Measurements from ENCODE around the gene CHMP1B. TPM values are rescaled to one million over a fixed set of nuclear protein-coding genes. Genes with fewer than 3 reads are reported as not detected.

Gene CHMP1B
- total and polyA plus RNA-seq, 2 experiments from 2014 or later: 47.1 to 47.8 TPM

DNA sequence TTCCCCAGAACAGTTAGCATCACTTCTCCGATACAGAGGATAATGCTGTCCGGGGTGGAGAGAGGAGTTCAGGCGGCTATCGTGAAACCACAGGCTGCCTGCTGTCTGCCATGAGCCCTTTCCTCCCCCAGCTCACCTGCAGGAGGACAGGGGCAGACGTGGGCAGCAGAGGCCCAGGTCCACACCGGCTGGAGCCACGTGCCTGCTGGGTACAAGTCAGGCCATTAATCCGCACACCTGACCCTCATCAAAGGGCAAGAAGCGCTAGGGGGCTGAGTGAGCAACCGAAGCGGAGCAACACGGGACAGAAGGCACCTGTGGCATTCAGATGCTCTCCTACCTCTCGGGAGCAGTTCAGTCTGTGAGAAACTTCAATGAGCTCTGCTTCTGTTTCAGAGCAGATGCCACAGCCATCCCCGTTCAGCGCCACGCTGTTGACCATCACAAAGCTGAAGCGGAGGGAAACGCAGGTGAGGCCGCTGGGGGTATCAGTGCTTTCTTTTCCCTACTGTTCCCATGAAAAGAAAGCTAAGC, 35.4 kb downstream of the CHMP1B start:
- Histone ChIP-seq H3K9ac (no peak overlapping the region), H3K9me2 (ENCODE audit: insufficient read depth) (no peaks in the 10 kb centered on the region), H3K4me3 (no peak overlapping the region), H4K20me1 (ENCODE audit: insufficient read depth) (no peaks in the 10 kb centered on the region), H3K79me2 (ENCODE audit: insufficient read depth) (no peaks in the 10 kb centered on the region), H3K27ac (no peak overlapping the region), H3K36me3 (ENCODE audit: low read depth) (no peaks in the 10 kb centered on the region), H3K4me2 (ENCODE audit: unreplicated experiment) (no peak overlapping the region), H3K27me3 (replicated peaks; ENCODE audit: insufficient read depth) (no peaks in the 10 kb centered on the region), H2AFZ (no peak overlapping the region), H3K4me1 (ENCODE audit: insufficient read depth) (0 out of 2 replicates have a peak, but pooled peaks cover 5% of the 10 kb centered on the region), H3F3A (ENCODE audit: insufficient read depth) (no peaks in the 10 kb centered on the region), H3K9me3 (ENCODE audit: low read depth) (no peaks in the 10 kb centered on the region)
- TF ChIP-seq EZH2 (IDR thresholded peaks at IDR 0.05; ENCODE audit: insufficient read depth, poor library complexity, severe bottlenecking): no peak
- TF ChIP-seq EZH2phosphoT487 (IDR thresholded peaks at IDR 0.05; ENCODE audit: insufficient read depth, low read depth): no peak
- in situ Hi-C loops (cut with MboI): no loop called here
- no peak for DNase-seq
- WGBS, 2 experiments (ENCODE audit: low coverage in 1 of 2, low lambda C conversion rate in 2 of 2, missing lambda C conversion rate in 2 of 2): 90 to 91% methylated on average over 19 of the region's 19 CpGs

DNA sequence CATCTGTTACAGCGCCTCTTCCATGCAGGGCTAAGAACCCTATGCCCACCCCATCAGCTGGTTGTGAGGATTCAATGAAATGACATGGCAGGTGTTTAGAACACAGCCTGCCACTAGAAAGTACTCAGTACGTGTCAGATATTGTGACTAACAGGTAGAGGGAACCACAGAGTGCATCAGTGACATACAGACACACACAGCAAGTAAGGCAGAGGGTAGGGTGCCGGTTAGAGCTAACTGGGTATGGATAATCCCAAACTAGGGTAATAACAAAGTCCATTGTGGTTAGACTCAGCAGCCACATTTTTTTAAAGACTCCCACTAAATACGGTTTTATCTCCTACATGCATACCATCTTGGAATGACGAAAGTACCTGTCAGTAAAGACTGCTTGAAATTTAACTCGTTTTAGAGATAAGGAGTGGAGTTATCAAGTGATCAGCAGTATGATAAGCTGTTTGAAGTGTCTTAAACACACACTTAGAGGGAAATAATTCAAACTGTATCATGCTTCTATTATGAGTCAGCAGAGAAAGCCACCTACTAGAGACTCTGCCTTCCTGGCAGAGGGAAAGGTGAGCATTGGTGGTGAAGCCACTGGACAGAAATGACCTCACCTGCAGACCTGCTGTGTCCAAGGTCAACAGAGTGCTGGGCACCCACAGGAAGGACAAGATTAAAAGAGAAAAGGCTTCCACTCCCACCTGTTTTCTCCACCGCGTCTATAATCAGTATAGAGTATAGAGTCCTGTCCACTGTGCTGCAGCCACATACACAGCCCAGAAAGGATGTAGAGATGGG, 36.3 kb downstream of the CHMP1B start:
- Histone ChIP-seq H3K27me3 (replicated peaks; ENCODE audit: insufficient read depth) (no peaks in the 10 kb centered on the region), H3K79me2 (ENCODE audit: insufficient read depth) (no peaks in the 10 kb centered on the region), H3K9ac (no peak overlapping the region), H3K4me3 (no peak overlapping the region), H3K9me3 (ENCODE audit: low read depth) (no peaks in the 10 kb centered on the region), H3K4me1 (ENCODE audit: insufficient read depth) (0 out of 2 replicates have a peak, but pooled peaks cover 5% of the 10 kb centered on the region), H3K9me2 (ENCODE audit: insufficient read depth) (no peaks in the 10 kb centered on the region), H3F3A (ENCODE audit: insufficient read depth) (no peaks in the 10 kb centered on the region), H2AFZ (no peak overlapping the region), H4K20me1 (ENCODE audit: insufficient read depth) (no peaks in the 10 kb centered on the region), H3K4me2 (ENCODE audit: unreplicated experiment) (no peak overlapping the region), H3K36me3 (ENCODE audit: low read depth) (no peaks in the 10 kb centered on the region), H3K27ac (no peak overlapping the region)
- DNase-seq: no peak
- in situ Hi-C loops (cut with MboI): no loop called here
- WGBS, 2 experiments (ENCODE audit: low coverage in 1 of 2, low lambda C conversion rate in 2 of 2, missing lambda C conversion rate in 2 of 2): 84 to 85% methylated on average over 8 of the region's 8 CpGs
- TF ChIP-seq EZH2 (IDR thresholded peaks at IDR 0.05; ENCODE audit: insufficient read depth, poor library complexity, severe bottlenecking): no peak
- no peak for TF ChIP-seq EZH2phosphoT487 (IDR thresholded peaks at IDR 0.05; ENCODE audit: insufficient read depth, low read depth)

DNA sequence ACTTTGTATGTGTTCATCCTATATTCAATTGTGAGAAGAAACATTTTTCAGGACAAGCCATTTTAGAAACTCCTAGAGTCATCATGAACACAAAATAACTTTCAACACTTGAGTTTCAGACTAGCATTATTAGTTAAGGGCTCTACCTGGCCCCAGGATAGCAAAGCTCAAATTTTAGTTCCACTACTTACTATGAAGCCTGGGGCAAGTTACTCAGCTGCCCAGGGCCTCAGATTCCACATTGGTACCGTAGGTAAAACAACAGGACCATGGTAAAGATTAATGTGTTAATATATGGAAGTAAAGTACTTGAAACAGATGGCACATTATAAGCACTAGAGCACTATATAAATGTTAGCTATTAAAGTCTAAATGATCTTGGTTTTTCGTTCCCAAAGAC, 37.5 kb downstream of the CHMP1B start:
- no peak overlapping the region for H3K9ac ChIP-seq
- DNase-seq: no peak
- H3K9me2 ChIP-seq (ENCODE audit: insufficient read depth): no peaks in the 10 kb centered on the region
- in situ Hi-C loops (cut with MboI): no loop called here
- no peak overlapping the region for H2AFZ ChIP-seq
- no peak overlapping the region for H3K4me2 ChIP-seq (ENCODE audit: unreplicated experiment)
- no peaks in the 10 kb centered on the region for H3K36me3 ChIP-seq (ENCODE audit: low read depth)
- no peak overlapping the region for H3K4me3 ChIP-seq
- no peaks in the 10 kb centered on the region for H3F3A ChIP-seq (ENCODE audit: insufficient read depth)
- no peaks in the 10 kb centered on the region for H3K9me3 ChIP-seq (ENCODE audit: low read depth)
- peaks cover under 1% of the 10 kb centered on the region; the same call in 1 of the 2 replicates for H3K4me1 ChIP-seq (ENCODE audit: insufficient read depth)
- TF ChIP-seq EZH2 (IDR thresholded peaks at IDR 0.05; ENCODE audit: insufficient read depth, poor library complexity, severe bottlenecking) (no peak), EZH2phosphoT487 (IDR thresholded peaks at IDR 0.05; ENCODE audit: insufficient read depth, low read depth) (no peak)
- H4K20me1 ChIP-seq (ENCODE audit: insufficient read depth): no peaks in the 10 kb centered on the region
- WGBS, 2 experiments (ENCODE audit: low coverage in 1 of 2, low lambda C conversion rate in 2 of 2, missing lambda C conversion rate in 2 of 2): 88 to 94% methylated on average over 2 of the region's 2 CpGs
- no peaks in the 10 kb centered on the region for H3K27me3 ChIP-seq (replicated peaks; ENCODE audit: insufficient read depth)
- H3K27ac ChIP-seq: no peak overlapping the region
- H3K79me2 ChIP-seq (ENCODE audit: insufficient read depth): no peaks in the 10 kb centered on the region

DNA sequence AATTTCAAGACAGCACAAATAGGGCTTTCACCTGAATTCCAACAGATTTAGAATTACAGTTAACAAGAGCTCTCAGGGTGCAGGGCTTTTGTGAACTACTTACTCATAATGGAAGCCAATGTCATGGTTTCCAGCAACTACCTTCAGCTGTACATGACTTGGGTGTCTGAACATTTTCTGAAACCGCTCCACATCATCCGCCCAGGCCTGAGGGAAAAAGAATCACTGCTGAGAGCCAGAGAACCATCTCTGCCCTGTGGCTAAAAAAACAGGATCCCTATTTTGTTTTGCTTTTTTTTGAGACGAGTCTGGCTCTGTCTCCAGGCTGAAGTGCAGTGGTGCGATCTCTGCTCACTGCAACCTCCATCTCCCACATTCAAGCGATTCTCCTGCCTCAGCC, 38.1 kb downstream of the CHMP1B start:
- no peaks in the 10 kb centered on the region for H3K9me3 ChIP-seq (ENCODE audit: low read depth)
- no peak overlapping the region for H3K4me2 ChIP-seq (ENCODE audit: unreplicated experiment)
- no peaks in the 10 kb centered on the region for H4K20me1 ChIP-seq (ENCODE audit: insufficient read depth)
- no peaks in the 10 kb centered on the region for H3F3A ChIP-seq (ENCODE audit: insufficient read depth)
- DNase-seq: no peak
- H3K79me2 ChIP-seq (ENCODE audit: insufficient read depth): no peaks in the 10 kb centered on the region
- H3K4me1 ChIP-seq (ENCODE audit: insufficient read depth): peaks cover 6% of the 10 kb centered on the region
- H3K36me3 ChIP-seq (ENCODE audit: low read depth): no peaks in the 10 kb centered on the region
- no peak overlapping the region for H3K9ac ChIP-seq
- H3K27me3 ChIP-seq (replicated peaks; ENCODE audit: insufficient read depth): no peaks in the 10 kb centered on the region
- TF ChIP-seq EZH2phosphoT487 (IDR thresholded peaks at IDR 0.05; ENCODE audit: insufficient read depth, low read depth) (no peak), EZH2 (IDR thresholded peaks at IDR 0.05; ENCODE audit: insufficient read depth, poor library complexity, severe bottlenecking) (no peak)
- no peak overlapping the region for H3K27ac ChIP-seq
- in situ Hi-C loops (cut with MboI): no loop called here
- no peak overlapping the region for H3K4me3 ChIP-seq
- no peak overlapping the region for H2AFZ ChIP-seq
- WGBS, 2 experiments (ENCODE audit: low coverage in 1 of 2, low lambda C conversion rate in 2 of 2, missing lambda C conversion rate in 2 of 2): 95% methylated on average over 5 of the region's 5 CpGs
- H3K9me2 ChIP-seq (ENCODE audit: insufficient read depth): no peaks in the 10 kb centered on the region

All from GM23248 (cell line).